ENCODE data around the gene KRT35.

DNA sequence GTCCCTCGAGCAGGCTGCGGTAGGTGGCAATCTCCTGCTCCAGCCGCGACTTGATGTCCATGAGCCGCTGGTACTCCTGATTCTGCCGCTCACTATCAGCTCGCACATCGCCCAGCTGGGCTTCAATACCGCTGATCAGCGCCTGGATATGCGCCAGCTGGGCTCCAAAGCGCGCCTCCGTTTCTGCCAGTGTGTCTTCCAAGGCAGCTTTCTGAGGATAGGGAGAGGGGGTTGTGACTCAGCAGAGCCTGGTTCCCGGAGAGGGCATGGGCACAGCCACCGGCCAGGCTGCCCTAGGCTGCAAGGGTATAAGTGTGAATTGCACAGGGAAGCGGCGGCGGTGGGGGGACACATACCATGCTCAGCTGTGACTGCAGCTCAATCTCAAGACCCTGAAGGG lies 42.8 kb upstream of the KRT35 start:
- TF ChIP-seq EP300 (IDR thresholded peaks at IDR 0.05) (no peak), POLR2A (IDR thresholded peaks at IDR 0.05) (no peak)
